Measurements from ENCODE around the gene ITGB6. TPM values are rescaled to one million over a fixed set of nuclear protein-coding genes. Genes with fewer than 3 reads are reported as not detected.

ITGB6 gene
- total RNA-seq (not detected in 2 replicates), polyA plus RNA-seq (0.03 and 0.05 TPM in 2 replicates), polyA minus RNA-seq (not detected in 2 replicates), Bru-seq, nascent RNA (percentile 13 among the genes with signal in this experiment), BruChase-seq, experiment 1, labeled RNA remaining after a 6-hour chase (percentile 17 among the genes with signal in this experiment), BruChase-seq, experiment 2, labeled RNA remaining after a 2-hour chase (percentile 16 among the genes with signal in this experiment)
- polyA plus RNA-seq (2011; cell fraction: cytosol; rRNA removed), result 0.03 and 0.04 TPM in 2 replicates
- polyA plus RNA-seq (2011; cell fraction: nucleus; rRNA removed), result 0.11 and 0.13 TPM in 2 replicates
- 0.05 TPM in 2 replicates for polyA plus RNA-seq (2012)
- not detected for polyA minus RNA-seq (2011; cell fraction: cytosol; rRNA and poly(A)+ RNA removed)
- polyA minus RNA-seq (2011; cell fraction: nucleus; rRNA and poly(A)+ RNA removed), result 0.14 TPM in 1 of 2 replicates, not detected in the other
- long read RNA-seq, partial matches to known transcripts, result 0 of 1 reads
- long read RNA-seq, other reads (novel, unspliced or antisense), result 1 of 1 reads

- ChIA-PET POLR2A (no interaction called here), CTCF (no interaction called here)
- Histone ChIP-seq H3K4me2 (ENCODE audit: insufficient read depth, low read length) (no peak within 1 kb of the TSS), H4K20me1 (replicated peaks; ENCODE audit: control insufficient read depth, extremely low read depth, insufficient read depth, low read length) (no peaks in the 10 kb centered on the region), H3K9ac (replicated peaks; ENCODE audit: extremely low read depth, insufficient read depth, low read length) (no peak within 1 kb of the TSS), H3K9me3 (replicated peaks; ENCODE audit: control insufficient read depth, insufficient read depth, low read length) (no peaks in the 10 kb centered on the region), H3K9me1 (replicated peaks; ENCODE audit: control insufficient read depth, extremely low read depth, insufficient read depth, low read length) (no peaks in the 10 kb centered on the region), H2AFZ (ENCODE audit: low read depth, low read length) (no peak within 1 kb of the TSS), H3K27me3 (ENCODE audit: control insufficient read depth in 2 of 2, insufficient read depth in 2 of 2, low read length in 2 of 2) (no peaks in the 10 kb centered on the region), H3K79me2 (ENCODE audit: control insufficient read depth, insufficient read depth, low read length) (no peaks in the 10 kb centered on the region), H3K4me3 (replicated peaks in 1 of 3; ENCODE audit: insufficient read depth in 1 of 3, low read depth in 1 of 3, low read length in 3 of 3) (no peak within 1 kb of the TSS), H3K4me1 (ENCODE audit: control insufficient read depth, extremely low read depth, insufficient read depth, low read length) (peaks cover 4% of the 10 kb centered on the region), H3K27ac (ENCODE audit: insufficient read depth, low read depth, low read length) (no peak within 1 kb of the TSS), H3K36me3 (ENCODE audit: control insufficient read depth in 2 of 2, extremely low read depth in 1 of 2, insufficient read depth in 2 of 2, low read length in 2 of 2) (no peaks in the 10 kb centered on the region)
- no peak for TF ChIP-seq EZH2 (IDR thresholded peaks at IDR 0.05; ENCODE audit: borderline replicate concordance, low read depth, low read length, severe bottlenecking)
- TF ChIP-seq FOS (IDR thresholded peaks at IDR 0.05; ENCODE audit: borderline replicate concordance, insufficient read depth, low read length), result no peak
- TF ChIP-seq GATA2 (IDR thresholded peaks at IDR 0.05; ENCODE audit: insufficient read depth, insufficient read length, low read depth, low read length), result no peak
- no peak for TF ChIP-seq POLR2AphosphoS5 (IDR thresholded peaks at IDR 0.05; ENCODE audit: insufficient read depth, low read depth, low read length)
- TF ChIP-seq MYC (IDR thresholded peaks at IDR 0.05; ENCODE audit: low read depth, low read length), result no peak
- no peak for TF ChIP-seq CTCF (IDR thresholded peaks at IDR 0.05; ENCODE audit: extremely low read depth in 1 of 2, insufficient read depth in 1 of 2, low read depth in 1 of 2, low read length in 2 of 2)
- no peak for TF ChIP-seq JUN (IDR thresholded peaks at IDR 0.05; ENCODE audit: borderline replicate concordance, insufficient read depth, insufficient read length, low read depth)
- no peak for TF ChIP-seq MAX (IDR thresholded peaks at IDR 0.05; ENCODE audit: insufficient read depth, insufficient read length)
- no peak for TF ChIP-seq POLR2A (IDR thresholded peaks at IDR 0.05; ENCODE audit: low read depth, low read length)
- DNase-seq (ENCODE audit: low read depth, low spot score) (no peak), FAIRE-seq (peak; percentile 55)
- intact Hi-C loops (cut with micrococcal nuclease) (no loop called here), dilution Hi-C loops (cut with MboI; ENCODE audit: extremely low pct_ligation_motif_present, low sequenced_read_pairs) (no loop called here)
- no TSS peak for BruUV-seq (replicated peaks)
Measured at GRCh38 chr2:160199683-160200389, at the start of gene ITGB6. Gene ITGB6, minus strand, starts transcription at chr2:160200272. Its CDS starts 209 bp downstream, at chr2:160200063.
